ENCODE results near the gene SLC9C1. TPM values are rescaled to one million over a fixed set of nuclear protein-coding genes. Genes with fewer than 3 reads are reported as not detected.

Gene SLC9C1
- total and polyA plus RNA-seq, 2 of the 13 experiments (the other 11 are each of a cell fraction or from before 2014, with no cell fraction given) = not detected

DNA sequence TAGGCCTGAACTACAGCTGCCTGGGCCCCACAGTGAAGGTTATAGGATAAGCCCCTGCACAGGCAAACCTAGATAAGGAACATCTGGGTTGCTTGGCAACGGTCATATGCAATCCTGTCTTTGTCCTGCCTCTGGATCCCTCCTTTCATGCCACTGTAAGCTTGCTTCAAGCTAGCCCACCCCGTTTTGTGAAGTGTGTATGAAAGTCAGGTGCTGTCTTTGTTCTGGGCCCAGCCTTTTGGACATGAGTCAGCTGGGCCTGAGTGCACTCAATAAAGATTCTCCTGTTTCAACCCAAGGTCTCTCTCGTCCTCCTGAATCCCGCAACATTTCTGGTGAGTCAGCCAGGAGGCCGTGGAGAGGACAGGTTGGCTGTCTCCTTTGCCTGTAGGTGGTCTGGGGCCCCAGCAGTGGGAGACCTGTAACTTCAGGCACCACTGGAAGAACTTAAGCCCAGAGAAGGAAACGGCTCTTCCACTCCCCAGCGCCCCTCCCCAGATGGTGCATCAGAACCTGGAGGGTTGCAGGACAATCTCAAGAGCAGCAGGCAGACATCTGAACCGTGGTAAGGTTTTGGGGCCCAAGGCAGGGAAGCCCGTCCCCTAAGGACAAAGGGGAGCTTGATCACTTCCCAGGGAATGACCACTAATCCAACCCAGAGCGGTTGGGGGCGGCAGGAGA, 8.3 kb upstream of the SLC9C1 start:
- Histone ChIP-seq H3K9me3 (ENCODE audit: low read length) (no peaks in the 10 kb centered on the region), H3K27ac (ENCODE audit: extremely low read length, insufficient read depth, low read length) (no peak overlapping the region), H3K9ac (ENCODE audit: insufficient read depth, low read depth, low read length) (no peak overlapping the region), H3K4me3 (replicated peaks in 1 of 3; ENCODE audit: insufficient read depth in 1 of 3, low read depth in 2 of 3, low read length in 3 of 3) (no peak overlapping the region), H2AFZ (ENCODE audit: low read length) (no peak overlapping the region), H3K4me2 (ENCODE audit: low read depth, low read length) (no peak overlapping the region), H3K4me1 (ENCODE audit: insufficient read depth, low read length) (no peaks in the 10 kb centered on the region), H3K79me2 (ENCODE audit: insufficient read depth, low read length) (no peaks in the 10 kb centered on the region), H3K36me3 (replicated peaks in 1 of 2; ENCODE audit: control insufficient read depth in 1 of 2, insufficient read depth in 2 of 2, low read length in 2 of 2) (no peaks in the 10 kb centered on the region), H3K27me3 (ENCODE audit: control insufficient read depth in 1 of 2, insufficient read depth in 2 of 2, low read length in 2 of 2) (no peaks in the 10 kb centered on the region), H4K20me1 (ENCODE audit: insufficient read depth, low read length) (no peaks in the 10 kb centered on the region)
- 34% methylated on average over 9 of the region's 11 CpGs for WGBS (ENCODE audit: low lambda C conversion rate)
- CTCF ChIA-PET (ENCODE audit: low intra/inter-chr PET ratio, low total read pairs) = no interaction called here
- POLR2A ChIA-PET = no interaction called here
- TF ChIP-seq, protein P1, sequence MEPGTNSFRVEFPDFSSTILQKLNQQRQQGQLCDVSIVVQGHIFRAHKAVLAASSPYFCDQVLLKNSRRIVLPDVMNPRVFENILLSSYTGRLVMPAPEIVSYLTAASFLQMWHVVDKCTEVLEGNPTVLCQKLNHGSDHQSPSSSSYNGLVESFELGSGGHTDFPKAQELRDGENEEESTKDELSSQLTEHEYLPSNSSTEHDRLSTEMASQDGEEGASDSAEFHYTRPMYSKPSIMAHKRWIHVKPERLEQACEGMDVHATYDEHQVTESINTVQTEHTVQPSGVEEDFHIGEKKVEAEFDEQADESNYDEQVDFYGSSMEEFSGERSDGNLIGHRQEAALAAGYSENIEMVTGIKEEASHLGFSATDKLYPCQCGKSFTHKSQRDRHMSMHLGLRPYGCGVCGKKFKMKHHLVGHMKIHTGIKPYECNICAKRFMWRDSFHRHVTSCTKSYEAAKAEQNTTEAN (CRISPR knock-in tag; conservative IDR thresholded peaks at IDR 0.05) = no peak
- no peak for TF ChIP-seq ZNF569 (CRISPR knock-in tag; IDR thresholded peaks at IDR 0.05; ENCODE audit: borderline replicate concordance)
- no peak for TF ChIP-seq ZNF670 (CRISPR knock-in tag; IDR thresholded peaks at IDR 0.05; ENCODE audit: borderline replicate concordance)
- no peak for TF ChIP-seq ZSCAN25 (CRISPR knock-in tag; IDR thresholded peaks at IDR 0.05)
- no peak for TF ChIP-seq SP1 (IDR thresholded peaks at IDR 0.05)
- TF ChIP-seq SP1 (CRISPR knock-in tag; IDR thresholded peaks at IDR 0.05) = no peak
- no peak for FAIRE-seq
- ATAC-seq = no peak
- intact Hi-C loops (cut with micrococcal nuclease; ENCODE audit: unreplicated experiment) = no loop called here
- DNase-seq (ENCODE audit: low spot score) = no peak
- BruUV-seq (replicated peaks) = no TSS peak
- in situ Hi-C loops (cut with HindIII; ENCODE audit: extremely low pct_ligation_motif_present, low pct_unique_long_range_greater_than_20kb) = no loop called here

DNA sequence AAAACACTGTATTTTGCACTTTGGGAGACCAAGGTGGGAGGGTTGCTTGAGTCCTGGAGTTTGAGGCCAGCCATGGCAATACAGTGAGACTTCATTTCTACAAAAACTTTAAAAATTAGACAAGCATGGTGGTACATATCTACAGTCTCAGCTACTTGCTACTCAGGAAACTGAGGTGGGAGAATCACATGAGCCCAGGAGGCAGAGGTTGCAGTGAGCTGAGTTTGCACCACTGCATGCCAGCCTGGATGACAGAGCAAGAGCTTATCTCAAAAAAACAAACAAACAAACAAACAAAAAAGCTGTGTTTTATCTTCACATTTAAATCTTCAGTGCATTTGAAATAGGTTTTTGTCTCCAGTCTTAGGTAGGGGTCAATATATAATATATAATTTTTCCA, 4.8 kb upstream of the SLC9C1 start:
- FAIRE-seq (no peak), DNase-seq (ENCODE audit: low spot score) (no peak), ATAC-seq (no peak)
- POLR2A ChIA-PET = no interaction called here
- CTCF ChIA-PET (ENCODE audit: low intra/inter-chr PET ratio, low total read pairs) = no interaction called here
- Histone ChIP-seq H3K4me2 (ENCODE audit: low read depth, low read length) (no peak overlapping the region), H3K27ac (ENCODE audit: extremely low read length, insufficient read depth, low read length) (no peak overlapping the region), H3K4me3 (replicated peaks in 1 of 3; ENCODE audit: insufficient read depth in 1 of 3, low read depth in 2 of 3, low read length in 3 of 3) (no peak overlapping the region), H3K79me2 (ENCODE audit: insufficient read depth, low read length) (no peaks in the 10 kb centered on the region), H3K36me3 (replicated peaks in 1 of 2; ENCODE audit: control insufficient read depth in 1 of 2, insufficient read depth in 2 of 2, low read length in 2 of 2) (no peaks in the 10 kb centered on the region), H3K4me1 (ENCODE audit: insufficient read depth, low read length) (peaks cover 3% of the 10 kb centered on the region), H3K9ac (ENCODE audit: insufficient read depth, low read depth, low read length) (no peak overlapping the region), H2AFZ (ENCODE audit: low read length) (no peak overlapping the region), H3K9me3 (ENCODE audit: low read length) (no peaks in the 10 kb centered on the region), H3K27me3 (ENCODE audit: control insufficient read depth in 1 of 2, insufficient read depth in 2 of 2, low read length in 2 of 2) (no peaks in the 10 kb centered on the region), H4K20me1 (ENCODE audit: insufficient read depth, low read length) (no peaks in the 10 kb centered on the region)
- BruUV-seq (replicated peaks) = no TSS peak
- intact Hi-C loops (cut with micrococcal nuclease; ENCODE audit: unreplicated experiment) = loop anchor here (10.0 kb wide), 1 partner anchor 164 kb away; the partner anchor contains the start of gene GCSAM
- in situ Hi-C loops (cut with HindIII; ENCODE audit: extremely low pct_ligation_motif_present, low pct_unique_long_range_greater_than_20kb) = no loop called here
- TF ChIP-seq HNF4A (CRISPR knock-in tag; IDR thresholded peaks at IDR 0.05) = no peak
- TF ChIP-seq SIN3B (IDR thresholded peaks at IDR 0.05; ENCODE audit: low read length) = no peak
- TF ChIP-seq, protein P2, sequence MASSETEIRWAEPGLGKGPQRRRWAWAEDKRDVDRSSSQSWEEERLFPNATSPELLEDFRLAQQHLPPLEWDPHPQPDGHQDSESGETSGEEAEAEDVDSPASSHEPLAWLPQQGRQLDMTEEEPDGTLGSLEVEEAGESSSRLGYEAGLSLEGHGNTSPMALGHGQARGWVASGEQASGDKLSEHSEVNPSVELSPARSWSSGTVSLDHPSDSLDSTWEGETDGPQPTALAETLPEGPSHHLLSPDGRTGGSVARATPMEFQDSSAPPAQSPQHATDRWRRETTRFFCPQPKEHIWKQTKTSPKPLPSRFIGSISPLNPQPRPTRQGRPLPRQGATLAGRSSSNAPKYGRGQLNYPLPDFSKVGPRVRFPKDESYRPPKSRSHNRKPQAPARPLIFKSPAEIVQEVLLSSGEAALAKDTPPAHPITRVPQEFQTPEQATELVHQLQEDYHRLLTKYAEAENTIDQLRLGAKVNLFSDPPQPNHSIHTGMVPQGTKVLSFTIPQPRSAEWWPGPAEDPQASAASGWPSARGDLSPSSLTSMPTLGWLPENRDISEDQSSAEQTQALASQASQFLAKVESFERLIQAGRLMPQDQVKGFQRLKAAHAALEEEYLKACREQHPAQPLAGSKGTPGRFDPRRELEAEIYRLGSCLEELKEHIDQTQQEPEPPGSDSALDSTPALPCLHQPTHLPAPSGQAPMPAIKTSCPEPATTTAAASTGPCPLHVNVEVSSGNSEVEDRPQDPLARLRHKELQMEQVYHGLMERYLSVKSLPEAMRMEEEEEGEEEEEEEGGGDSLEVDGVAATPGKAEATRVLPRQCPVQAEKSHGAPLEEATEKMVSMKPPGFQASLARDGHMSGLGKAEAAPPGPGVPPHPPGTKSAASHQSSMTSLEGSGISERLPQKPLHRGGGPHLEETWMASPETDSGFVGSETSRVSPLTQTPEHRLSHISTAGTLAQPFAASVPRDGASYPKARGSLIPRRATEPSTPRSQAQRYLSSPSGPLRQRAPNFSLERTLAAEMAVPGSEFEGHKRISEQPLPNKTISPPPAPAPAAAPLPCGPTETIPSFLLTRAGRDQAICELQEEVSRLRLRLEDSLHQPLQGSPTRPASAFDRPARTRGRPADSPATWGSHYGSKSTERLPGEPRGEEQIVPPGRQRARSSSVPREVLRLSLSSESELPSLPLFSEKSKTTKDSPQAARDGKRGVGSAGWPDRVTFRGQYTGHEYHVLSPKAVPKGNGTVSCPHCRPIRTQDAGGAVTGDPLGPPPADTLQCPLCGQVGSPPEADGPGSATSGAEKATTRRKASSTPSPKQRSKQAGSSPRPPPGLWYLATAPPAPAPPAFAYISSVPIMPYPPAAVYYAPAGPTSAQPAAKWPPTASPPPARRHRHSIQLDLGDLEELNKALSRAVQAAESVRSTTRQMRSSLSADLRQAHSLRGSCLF (CRISPR knock-in tag; IDR thresholded peaks at IDR 0.05; ENCODE audit: borderline replicate concordance) = no peak
- TF ChIP-seq POGZ (CRISPR knock-in tag; IDR thresholded peaks at IDR 0.05) = no peak
- TF ChIP-seq MZF1 (CRISPR knock-in tag; IDR thresholded peaks at IDR 0.05; ENCODE audit: borderline replicate concordance) = no peak
- TF ChIP-seq, protein P3, sequence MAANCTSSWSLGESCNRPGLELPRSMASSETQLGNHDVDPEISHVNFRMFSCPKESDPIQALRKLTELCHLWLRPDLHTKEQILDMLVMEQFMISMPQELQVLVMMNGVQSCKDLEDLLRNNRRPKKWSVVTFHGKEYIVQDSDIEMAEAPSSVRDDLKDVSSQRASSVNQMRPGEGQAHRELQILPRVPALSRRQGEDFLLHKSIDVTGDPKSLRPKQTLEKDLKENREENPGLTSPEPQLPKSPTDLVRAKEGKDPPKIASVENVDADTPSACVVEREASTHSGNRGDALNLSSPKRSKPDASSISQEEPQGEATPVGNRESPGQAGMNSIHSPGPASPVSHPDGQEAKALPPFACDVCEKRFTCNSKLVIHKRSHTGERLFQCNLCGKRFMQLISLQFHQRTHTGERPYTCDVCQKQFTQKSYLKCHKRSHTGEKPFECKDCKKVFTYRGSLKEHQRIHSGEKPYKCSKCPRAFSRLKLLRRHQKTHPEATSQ (CRISPR knock-in tag; IDR thresholded peaks at IDR 0.05; ENCODE audit: borderline replicate concordance) = no peak
